Measurements from ENCODE around the gene CYP2A7. TPM values are rescaled to one million over a fixed set of nuclear protein-coding genes. Genes with fewer than 3 reads are reported as not detected.
"Not testable (repeated sequence)": the region's sequence is repeated elsewhere in the genome, so short reads cannot be mapped to it uniquely, and the experiment has no call there.

The CYP2A7 gene
- total and polyA plus RNA-seq, 2 of the 8 experiments (the other 6 are each of a cell fraction or from before 2014, with no cell fraction given) = 0.23 TPM; not detected in 1

- not testable (repeated sequence) for H3K79me2 ChIP-seq (ENCODE audit: control insufficient read depth in 1 of 2, insufficient read depth in 2 of 2, low read length in 2 of 2); H3K36me3 ChIP-seq (ENCODE audit: control insufficient read depth in 2 of 4, insufficient read depth in 4 of 4, low read length in 3 of 4); H3K4me1 ChIP-seq (replicated peaks in 1 of 4; ENCODE audit: control insufficient read depth in 3 of 4, insufficient read depth in 4 of 4, low read length in 3 of 4); H3K4me2 ChIP-seq (ENCODE audit: insufficient read depth in 1 of 2, low read depth in 2 of 2, low read length in 2 of 2); H3K23ac ChIP-seq (ENCODE audit: insufficient read length); H2BK15ac ChIP-seq (ENCODE audit: low read length); H2AK5ac ChIP-seq (ENCODE audit: low read depth, low read length); H3K56ac ChIP-seq (replicated peaks; ENCODE audit: insufficient read length, low read depth, low read length); H3K14ac ChIP-seq (ENCODE audit: insufficient read length); H4K5ac ChIP-seq (ENCODE audit: insufficient read length, low read depth, low read length); H2AFZ ChIP-seq (ENCODE audit: low read length); H4K20me1 ChIP-seq (replicated peaks in 1 of 2; ENCODE audit: control insufficient read depth in 1 of 2, insufficient read depth in 2 of 2, low read length in 2 of 2); H2BK12ac ChIP-seq (ENCODE audit: low read depth, low read length); H3K9me3 ChIP-seq (ENCODE audit: insufficient read depth in 2 of 2, low read depth in 1 of 2, low read length in 1 of 2); H3K4ac ChIP-seq (replicated peaks; ENCODE audit: insufficient read length, low read depth, low read length); FAIRE-seq; H2BK120ac ChIP-seq (replicated peaks; ENCODE audit: low read depth, low read length); H3K4me3 ChIP-seq (ENCODE audit: extremely low read depth in 1 of 4, insufficient read depth in 2 of 4, low read depth in 3 of 4, low read length in 4 of 4); H3K79me1 ChIP-seq (ENCODE audit: low read depth, low read length); H3K27ac ChIP-seq (ENCODE audit: low read depth, low read length); H4K91ac ChIP-seq (replicated peaks; ENCODE audit: insufficient read length, low read length); H2BK5ac ChIP-seq (ENCODE audit: low read depth, low read length); DNase-seq (ENCODE audit: low read depth in 1 of 2, low spot score in 2 of 2); H2BK20ac ChIP-seq (ENCODE audit: low read length); H3K23me2 ChIP-seq (ENCODE audit: low read depth, low read length); H3K18ac ChIP-seq (ENCODE audit: extremely low read depth, low read length); H3K9ac ChIP-seq (replicated peaks in 1 of 4; ENCODE audit: extremely low read depth in 1 of 4, low read depth in 3 of 4, low read length in 3 of 4); H4K8ac ChIP-seq (ENCODE audit: extremely low read depth, insufficient read depth, low read length); H3K27me3 ChIP-seq (replicated peaks in 1 of 4; ENCODE audit: control insufficient read depth in 3 of 4, extremely low read depth in 1 of 4, insufficient read depth in 3 of 4, low read length in 3 of 4)
- WGBS, 2 experiments (ENCODE audit: extremely low coverage in 1 of 2, insufficient coverage in 1 of 2, insufficient read length in 1 of 2, insufficient replicate concordance in 2 of 2, low coverage in 1 of 2, low lambda C conversion rate in 2 of 2, missing lambda C conversion rate in 1 of 2) = 88% methylated on average over 7 of the region's 7 CpGs; no CpG with 5 or more reads in 1 of the 2 experiments
- ChIA-PET POLR2A (ENCODE audit: partially characterized antibody) (interaction anchor here (1.7 kb wide), 1 partner anchor 27 kb away, joined by 5 read pairs; no protein-coding TSS in a partner anchor), CTCF (ENCODE audit: partially characterized antibody) (interaction anchor here (0.6 to 1.4 kb wide), 2 partner anchors 171 to 458 kb away, joined by 3 to 4 read pairs; no protein-coding TSS in a partner anchor)
These were observed 48.1 kb downstream of the CYP2A7 start for GRCh38 chr19:40833728-40834533.
